Astrocyte of the cerebellum (primary cell): ENCODE data around the gene KIF17.
"Not testable (repeated sequence)": the region's sequence is repeated elsewhere in the genome, so short reads cannot be mapped to it uniquely, and the experiment has no call there.

Experiments
- DNase-seq: peaks from one replicate; pipeline ENCODE4 v3.0.0-alpha.2; 2011; ENCODE audit warnings: low read depth
- H3K4me3 ChIP-seq: 2 replicates; pipeline ENCODE4 v1.5.1; 2011; ENCODE audit warnings: mild to moderate bottlenecking, low read depth, low read length, moderate library complexity
- CTCF ChIP-seq: IDR thresholded peaks from 2 replicates; pipeline ENCODE4 v1.5.1; 2012; ENCODE audit warnings: low read length, low read depth, moderate library complexity, mild to moderate bottlenecking; ENCODE audit errors: missing control alignments
- in situ Hi-C: cut with HindIII; loops from 2 replicates; pipeline ENCODE4 v1.10.0; 2017; ENCODE audit warnings: low sequenced_read_pairs

Gene KIF17

DNA sequence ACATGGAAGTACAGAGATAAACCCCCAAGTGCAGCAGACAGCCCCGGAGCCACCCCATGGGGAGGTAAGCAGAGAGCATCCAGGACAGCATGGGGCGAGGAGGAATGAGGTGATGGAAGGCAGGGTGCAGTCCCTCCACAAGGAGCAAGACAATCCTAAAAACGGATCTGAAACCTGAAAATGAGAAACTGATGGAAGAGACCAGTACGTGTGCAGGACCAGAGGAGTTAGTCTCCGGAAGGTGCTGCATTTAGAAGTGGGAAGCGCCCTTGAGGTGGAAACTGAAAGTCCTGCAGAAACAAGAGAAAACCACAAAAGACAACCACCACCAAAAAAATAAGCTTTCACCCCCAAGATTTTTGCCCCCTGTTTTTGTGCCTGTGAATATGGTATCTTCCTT, 39.2 kb downstream of the KIF17 start:
- no peak for TF ChIP-seq CTCF
- in situ Hi-C loops, result no loop called here
- no peak overlapping the region for H3K4me3 ChIP-seq
- DNase-seq, result no peak

DNA sequence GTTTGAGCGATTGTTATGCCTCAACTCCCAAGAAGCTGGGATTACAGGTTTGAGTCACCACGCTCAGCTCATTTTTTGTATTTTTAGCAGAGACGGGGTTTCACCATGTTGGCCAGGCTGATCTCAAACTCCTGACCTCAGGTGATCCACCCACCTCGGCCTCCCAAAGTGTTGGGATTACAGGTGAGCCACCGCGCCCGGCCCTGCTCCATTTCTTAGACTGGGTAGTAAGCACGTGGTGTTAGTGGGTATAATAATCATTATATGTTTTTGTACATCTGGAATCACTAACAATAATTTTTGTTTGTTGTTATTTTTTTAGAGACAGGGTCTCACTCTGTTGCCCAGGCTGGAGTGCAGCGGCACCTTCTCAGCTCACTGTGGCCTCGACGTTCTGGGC, 44.2 kb downstream of the KIF17 start:
- DNase-seq, in situ Hi-C loops, H3K4me3 ChIP-seq: not testable (repeated sequence)

DNA sequence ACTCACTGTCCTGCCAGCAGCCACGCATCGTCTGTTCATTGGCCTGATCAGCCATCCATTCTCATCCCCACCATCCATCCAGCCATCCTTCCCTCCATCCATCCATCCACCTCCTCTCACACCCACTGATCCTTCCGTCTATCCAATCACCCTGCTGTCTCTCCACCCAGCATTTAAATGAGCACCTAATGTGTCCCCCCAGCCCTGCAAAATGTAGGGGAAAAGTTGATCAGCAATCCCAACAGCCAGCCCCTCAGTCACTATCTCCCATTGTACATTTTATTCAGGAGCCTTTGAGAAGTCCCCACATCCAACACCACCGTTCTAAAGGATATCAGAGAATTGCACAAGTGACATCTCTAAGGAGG, 45.6 kb downstream of the KIF17 start:
- TF ChIP-seq CTCF, result no peak
- H3K4me3 ChIP-seq, result no peak overlapping the region
- DNase-seq, result no peak
- in situ Hi-C loops, result no loop called here

GRCh38 chr1:20670936-20671335, 46.9 kb downstream of the KIF17 start:
- no peak overlapping the region for H3K4me3 ChIP-seq
- TF ChIP-seq CTCF, result no peak
- no peak for DNase-seq
- in situ Hi-C loops, result no loop called here

DNA sequence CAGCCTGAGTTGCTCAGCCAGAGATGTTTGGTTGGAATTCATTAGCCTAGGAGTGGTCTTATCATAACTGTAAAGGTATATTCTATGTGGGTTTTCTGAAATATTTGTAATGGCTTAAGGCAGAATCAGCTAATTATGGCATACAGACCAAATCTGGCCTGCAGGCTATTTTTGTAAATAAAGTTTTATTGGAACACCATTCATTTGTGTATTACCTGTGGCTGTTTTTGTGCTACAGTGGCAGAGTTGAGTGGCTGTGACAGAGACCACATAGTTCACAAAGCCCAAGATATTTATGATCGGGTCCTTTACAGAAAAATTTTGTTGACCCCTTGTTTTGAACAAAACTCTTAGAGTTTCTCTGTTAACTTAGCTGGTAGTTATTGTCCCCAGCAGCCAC, 49.2 kb downstream of the KIF17 start:
- in situ Hi-C loops, result no loop called here
- TF ChIP-seq CTCF, result no peak
- no peak overlapping the region for H3K4me3 ChIP-seq
- DNase-seq, result no peak

GRCh38 chr1:20666804-20667203, 51.0 kb downstream of the KIF17 start:
- in situ Hi-C loops, result no loop called here
- no peak for TF ChIP-seq CTCF
- no peak for DNase-seq
- no peak overlapping the region for H3K4me3 ChIP-seq

DNA sequence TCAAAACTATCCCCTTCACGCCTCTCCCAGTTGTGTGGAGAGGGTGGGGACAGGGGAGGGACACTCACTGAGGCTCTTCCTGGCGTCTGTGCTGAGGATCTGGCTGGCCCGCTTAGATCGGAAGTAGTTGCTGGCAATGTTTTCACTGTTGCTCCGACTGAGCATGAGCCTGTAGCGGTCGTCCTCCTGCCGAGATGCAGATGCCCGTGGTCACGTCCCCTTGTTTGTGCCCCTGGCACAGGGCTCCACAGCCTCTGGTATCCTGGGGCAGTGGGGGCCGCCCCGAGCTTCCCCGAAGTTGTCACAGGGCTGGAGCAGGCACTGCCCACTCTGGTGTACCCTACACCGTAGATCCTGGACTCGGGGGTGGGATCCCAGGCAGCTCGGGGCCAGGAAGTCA, 51.7 kb downstream of the KIF17 start:
- in situ Hi-C loops, result no loop called here
- H3K4me3 ChIP-seq, result no peak overlapping the region
- TF ChIP-seq CTCF, result no peak
- no peak for DNase-seq

DNA sequence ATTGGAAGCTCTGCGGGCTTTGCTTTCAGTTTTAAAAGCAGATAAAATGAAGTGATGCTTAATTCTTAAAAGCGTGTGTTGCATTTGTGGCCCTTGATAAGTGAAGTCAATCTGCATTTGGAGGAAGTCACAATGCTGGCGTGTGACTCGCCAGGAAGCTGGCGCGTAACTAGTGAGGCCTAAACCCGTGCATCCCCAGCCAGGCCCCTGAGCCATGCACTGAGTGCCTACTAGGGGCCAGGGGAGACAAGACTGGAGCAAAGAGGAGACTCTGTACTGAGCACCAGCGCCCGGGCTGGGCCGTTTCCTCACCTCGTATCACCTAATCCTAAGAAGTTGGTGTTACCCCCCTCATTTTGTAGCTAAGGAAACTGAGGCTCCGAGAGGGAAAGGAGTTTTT, 52.1 kb downstream of the KIF17 start:
- no peak for TF ChIP-seq CTCF
- DNase-seq, result no peak
- no peak overlapping the region for H3K4me3 ChIP-seq
- in situ Hi-C loops, result no loop called here
